ENCODE measurements around the gene STIP1. TPM values are rescaled to one million over a fixed set of nuclear protein-coding genes. Genes with fewer than 3 reads are reported as not detected.

Gene STIP1
- total RNA-seq = 100 to 1,000 TPM; 110 to 114 TPM
- polyA plus RNA-seq = 100 to 1,000 TPM in 1 of 3 donors, 10 to 100 TPM in 2; 59.4 to 132 (median 66.2) TPM
- total RNA-seq = 79.7 to 607 (median 130) reads per million in 6 experiments

GRCh38 chr11:64185693-64186491, at the start of gene STIP1:
Gene STIP1, plus strand, starts transcription at chr11:64186171. Its CDS starts 91 bp downstream, at chr11:64186262.
- H3K36me3 Mint-ChIP-seq = peaks cover 0 to 22% (median 0%) of the 10 kb centered on the region in 3 donors
- peak within 1 kb of the TSS in 8 of 10 donors; percentile 96 to 100 (median 98) for H3K4me3 Mint-ChIP-seq
- peaks cover 0 to 2% (median 0%) of the 10 kb centered on the region in 5 donors for H3K27me3 Mint-ChIP-seq
- ATAC-seq = peak; percentile 90 to 91
- H3K9me3 Mint-ChIP-seq = no peaks in the 10 kb centered on the region
- peak within 1 kb of the TSS; percentile 91 to 99 (median 96) for H3K27ac Mint-ChIP-seq
- POLR2A ChIA-PET = interaction anchor here (0.6 to 4.0 kb wide), 27 partner anchors 10 to 1532 kb away, joined by 3 to 58 read pairs (median 5); partner anchors contain the start of genes CCDC88B, DNAJC4, ESRRA and FERMT3
- H3K4me1 Mint-ChIP-seq = peaks cover 23 to 55% (median 47%) of the 10 kb centered on the region in 4 donors
- peak; percentile 93 to 100 (median 99) for DNase-seq

GRCh38 chr11:64136765-64137441, 49.1 kb upstream of the STIP1 start:
- POLR2A ChIA-PET = no interaction called here
- DNase-seq (no peak), ATAC-seq (no peak)
- H3K27ac Mint-ChIP-seq = no peak overlapping the region
- no peaks in the 10 kb centered on the region for H3K36me3 Mint-ChIP-seq
- peaks cover 0 to 6% (median 3%) of the 10 kb centered on the region in 4 donors for H3K4me1 Mint-ChIP-seq
- no peaks in the 10 kb centered on the region for H3K9me3 Mint-ChIP-seq
- no peak overlapping the region for H3K4me3 Mint-ChIP-seq
- H3K27me3 Mint-ChIP-seq = no peaks in the 10 kb centered on the region

- Mint-ChIP-seq H3K4me1 (peaks cover 0 to 7% (median 2%) of the 10 kb centered on the region in 4 donors), H3K27ac (no peak overlapping the region), H3K4me3 (no peak overlapping the region), H3K36me3 (no peaks in the 10 kb centered on the region), H3K9me3 (no peaks in the 10 kb centered on the region), H3K27me3 (no peaks in the 10 kb centered on the region)
- no peak for DNase-seq
- ATAC-seq = no peak
- POLR2A ChIA-PET = interaction anchor here (0.6 kb wide), 1 partner anchor 153 kb away, joined by 6 read pairs; no protein-coding TSS in a partner anchor
Observed at GRCh38 chr11:64138398-64138797, 47.6 kb upstream of the STIP1 start.

GRCh38 chr11:64139049-64139448, 46.9 kb upstream of the STIP1 start:
- no peaks in the 10 kb centered on the region for H3K36me3 Mint-ChIP-seq
- DNase-seq (no peak), ATAC-seq (no peak)
- H3K4me1 Mint-ChIP-seq = peaks cover under 1 to 10% (median 5%) of the 10 kb centered on the region in 4 donors
- no peaks in the 10 kb centered on the region for H3K9me3 Mint-ChIP-seq
- POLR2A ChIA-PET = no interaction called here
- H3K27me3 Mint-ChIP-seq = no peaks in the 10 kb centered on the region
- H3K27ac Mint-ChIP-seq = peak overlapping the region in 1 of 10 donors; percentile 62
- H3K4me3 Mint-ChIP-seq = no peak overlapping the region

GRCh38 chr11:64140082-64140481, 45.9 kb upstream of the STIP1 start:
- H3K9me3 Mint-ChIP-seq = no peaks in the 10 kb centered on the region
- H3K4me3 Mint-ChIP-seq = no peak overlapping the region
- no peaks in the 10 kb centered on the region for H3K36me3 Mint-ChIP-seq
- no peak for ATAC-seq
- H3K27ac Mint-ChIP-seq = no peak overlapping the region
- DNase-seq = no peak
- POLR2A ChIA-PET = no interaction called here
- H3K27me3 Mint-ChIP-seq = no peaks in the 10 kb centered on the region
- H3K4me1 Mint-ChIP-seq = peaks cover 3 to 11% (median 7%) of the 10 kb centered on the region in 4 donors

- Mint-ChIP-seq H3K27me3 (no peaks in the 10 kb centered on the region), H3K27ac (no peak overlapping the region), H3K36me3 (no peaks in the 10 kb centered on the region), H3K9me3 (no peaks in the 10 kb centered on the region), H3K4me3 (no peak overlapping the region), H3K4me1 (peaks cover 3 to 11% (median 8%) of the 10 kb centered on the region in 4 donors)
- ATAC-seq (no peak), DNase-seq (no peak)
- POLR2A ChIA-PET = no interaction called here
Observed at GRCh38 chr11:64141081-64141783, 44.7 kb upstream of the STIP1 start.

- Mint-ChIP-seq H3K4me3 (no peak overlapping the region), H3K27ac (no peak overlapping the region), H3K9me3 (no peaks in the 10 kb centered on the region), H3K27me3 (no peaks in the 10 kb centered on the region), H3K36me3 (no peaks in the 10 kb centered on the region), H3K4me1 (peaks cover 9 to 23% (median 17%) of the 10 kb centered on the region in 4 donors)
- ATAC-seq = no peak
- POLR2A ChIA-PET = interaction anchor here (0.6 to 1.2 kb wide), 2 partner anchors 144 to 209 kb away, joined by 5 to 14 read pairs; no protein-coding TSS in a partner anchor
- no peak for DNase-seq
Observed at GRCh38 chr11:64144587-64145472, 41.1 kb upstream of the STIP1 start.

- peak overlapping the region in 2 of 10 donors; percentile 5 to 29 for H3K27ac Mint-ChIP-seq
- peaks cover 0 to 2% (median 0%) of the 10 kb centered on the region in 3 donors for H3K36me3 Mint-ChIP-seq
- H3K4me1 Mint-ChIP-seq = peaks cover 9 to 23% (median 17%) of the 10 kb centered on the region in 4 donors
- ATAC-seq (peak; percentile 76 to 80), DNase-seq (peak; percentile 37 to 77 (median 54))
- H3K27me3 Mint-ChIP-seq = no peaks in the 10 kb centered on the region
- peak overlapping the region in 1 of 10 donors; percentile 21 for H3K4me3 Mint-ChIP-seq
- POLR2A ChIA-PET = no interaction called here
- H3K9me3 Mint-ChIP-seq = no peaks in the 10 kb centered on the region
Observed at GRCh38 chr11:64146036-64146955, 39.7 kb upstream of the STIP1 start.

- peak; percentile 41 to 84 (median 68) for DNase-seq
- Mint-ChIP-seq H3K27ac (peak overlapping the region in 1 of 10 donors; percentile 63), H3K4me1 (peaks cover 9 to 28% (median 18%) of the 10 kb centered on the region in 4 donors), H3K27me3 (no peaks in the 10 kb centered on the region), H3K36me3 (peaks cover 0 to 2% (median 0%) of the 10 kb centered on the region in 3 donors), H3K9me3 (no peaks in the 10 kb centered on the region), H3K4me3 (peak overlapping the region in 1 of 10 donors; percentile 15)
- ATAC-seq = peak; percentile 62 to 72
- POLR2A ChIA-PET = interaction anchor here (2.2 kb wide), 1 partner anchor 310 kb away, joined by 8 read pairs; the partner anchor contains the start of gene MARK2
Observed at GRCh38 chr11:64148226-64148916, 37.6 kb upstream of the STIP1 start.

GRCh38 chr11:64148917-64149617, 36.9 kb upstream of the STIP1 start:
- Mint-ChIP-seq H3K9me3 (no peaks in the 10 kb centered on the region), H3K4me1 (peaks cover 8 to 22% (median 14%) of the 10 kb centered on the region in 4 donors)

More at GRCh38 chr11:64148917-64149617, 36.9 kb upstream of the STIP1 start:
- no peak for DNase-seq
- POLR2A ChIA-PET = interaction anchor here (0.6 to 2.2 kb wide), 3 partner anchors 36 to 311 kb away, joined by 4 to 8 read pairs (median 7); partner anchors contain the start of gene MARK2
- no peak for ATAC-seq
- Mint-ChIP-seq H3K36me3 (peaks cover 0 to 2% (median 0%) of the 10 kb centered on the region in 3 donors), H3K4me3 (no peak overlapping the region), H3K27ac (peak overlapping the region in 2 of 10 donors; percentile 52 to 63), H3K27me3 (peaks cover 0 to 3% (median 0%) of the 10 kb centered on the region in 5 donors)

Data from naive thymus-derived CD8-positive, alpha-beta T cell (primary cell).